Hypothalamus (tissue), 51 donors: ENCODE measurements around the gene SRCAP.
"Not testable (repeated sequence)": the region's sequence is repeated elsewhere in the genome, so short reads cannot be mapped to it uniquely, and the experiment has no call there.

ENCODE experiments used
- DNase-seq, 51 donors: peaks; one replicate each; lab custom pipeline; 2025; lab: John Stamatoyannopoulos, UW

The SRCAP gene

GRCh38 chr16:30663038-30663437, 35.9 kb upstream of the SRCAP start:
- DNase-seq: no peak

- peak in 1 of 51 donors; percentile 19 for DNase-seq
Observed at GRCh38 chr16:30663820-30664219, 35.2 kb upstream of the SRCAP start.

- no peak for DNase-seq
Observed at GRCh38 chr16:30664616-30665109, 34.3 kb upstream of the SRCAP start.

GRCh38 chr16:30665155-30665829, 33.7 kb upstream of the SRCAP start:
- no peak for DNase-seq

- DNase-seq: no peak
Observed at GRCh38 chr16:30665830-30666190, 33.2 kb upstream of the SRCAP start.

GRCh38 chr16:30666681-30667080, 32.3 kb upstream of the SRCAP start:
- no peak for DNase-seq

GRCh38 chr16:30667361-30667905, 31.5 kb upstream of the SRCAP start:
- DNase-seq: no peak

- no peak for DNase-seq
Observed at GRCh38 chr16:30668393-30668792, 30.6 kb upstream of the SRCAP start.

- no peak for DNase-seq
Observed at GRCh38 chr16:30669026-30669902, 29.7 kb upstream of the SRCAP start.

- no peak for DNase-seq
Observed at GRCh38 chr16:30669903-30670824, 28.8 kb upstream of the SRCAP start.

GRCh38 chr16:30675143-30675542, 23.8 kb upstream of the SRCAP start:
- DNase-seq: no peak

GRCh38 chr16:30677931-30678585, 20.9 kb upstream of the SRCAP start:
- DNase-seq: no peak

GRCh38 chr16:30678586-30678970, 20.4 kb upstream of the SRCAP start:
- no peak for DNase-seq

- DNase-seq: no peak
Observed at GRCh38 chr16:30680326-30680725, 18.6 kb upstream of the SRCAP start.

- DNase-seq: no peak
Observed at GRCh38 chr16:30688701-30689100, 10.3 kb upstream of the SRCAP start.

GRCh38 chr16:30691907-30692306, 7.1 kb upstream of the SRCAP start:
- no peak for DNase-seq

- DNase-seq: no peak
Observed at GRCh38 chr16:30692396-30693064, 6.4 kb upstream of the SRCAP start.

GRCh38 chr16:30694926-30695693, 3.9 kb upstream of the SRCAP start:
- no peak for DNase-seq

- DNase-seq: not testable (repeated sequence)
Observed at GRCh38 chr16:30696646-30697045, 2.3 kb upstream of the SRCAP start.
